Loucy (cell line): ENCODE measurements around the gene DYNLT4.
"Not testable (repeated sequence)": the region's sequence is repeated elsewhere in the genome, so short reads cannot be mapped to it uniquely, and the experiment has no call there.

Source experiments
- H2AFZ ChIP-seq: fragments of 200-600 bp; sonication (generic); 2 replicates; pipeline ENCODE4 v1.6.0; 2016; ENCODE audit warnings: antibody characterized with exemption, mild to moderate bottlenecking, low read length, moderate library complexity
- H3F3A ChIP-seq: fragments of 200-600 bp; 2 replicates; pipeline ENCODE4 v1.6.0; 2016; ENCODE audit warnings: antibody characterized with exemption, low read depth, mild to moderate bottlenecking
- H3K27me3 ChIP-seq: fragments of 200-600 bp; sonication (generic); 2 replicates; pipeline ENCODE4 v1.6.1; 2014; ENCODE audit warnings: low read length, mild to moderate bottlenecking; ENCODE audit not compliant: insufficient read depth, poor library complexity, severe bottlenecking
- H3K36me3 ChIP-seq: fragments of 200-600 bp; sonication (generic); 2 replicates; pipeline ENCODE4 v1.6.1; 2016; ENCODE audit warnings: low read length; ENCODE audit not compliant: insufficient read depth
- H3K4me1 ChIP-seq: fragments of 200-600 bp; sonication (generic); 2 replicates; pipeline ENCODE4 v1.5.1; 2014; ENCODE audit warnings: low read length, mild to moderate bottlenecking; ENCODE audit not compliant: insufficient read depth, poor library complexity, severe bottlenecking
- H3K4me2 ChIP-seq: fragments of 200-600 bp; sonication (generic); 2 replicates; pipeline ENCODE4 v1.6.0; 2014; ENCODE audit warnings: antibody characterized with exemption, low read length, low read depth, mild to moderate bottlenecking; ENCODE audit not compliant: poor library complexity, severe bottlenecking
- H3K4me3 ChIP-seq: fragments of 200-600 bp; sonication (generic); 2 replicates; pipeline ENCODE4 v1.5.1; 2014; ENCODE audit warnings: low read length, mild to moderate bottlenecking, mixed read lengths; ENCODE audit not compliant: poor library complexity, severe bottlenecking
- H3K79me2 ChIP-seq: fragments of 200-600 bp; sonication (generic); 2 replicates; pipeline ENCODE4 v1.6.1; 2014; ENCODE audit warnings: low read length; ENCODE audit not compliant: insufficient read depth
- H3K9ac ChIP-seq: fragments of 200-600 bp; sonication (generic); 2 replicates; pipeline ENCODE4 v1.6.0; 2014; ENCODE audit warnings: mild to moderate bottlenecking, low read depth, low read length, moderate library complexity; ENCODE audit not compliant: poor library complexity, severe bottlenecking
- H3K9me2 ChIP-seq: fragments of 200-600 bp; sonication (generic); replicated peaks from 2 replicates; pipeline ENCODE4 v1.6.1; 2016; ENCODE audit warnings: low read depth, low read length, mixed read lengths
- H3K9me3 ChIP-seq: fragments of 200-600 bp; sonication (generic); 2 replicates; pipeline ENCODE4 v1.6.1; 2014; ENCODE audit warnings: mild to moderate bottlenecking, antibody characterized with exemption, low read length, low read depth; ENCODE audit not compliant: insufficient read depth
- H4K20me1 ChIP-seq: fragments of 200-600 bp; sonication (generic); 2 replicates; pipeline ENCODE4 v1.6.0; 2014; ENCODE audit warnings: antibody characterized with exemption, low read length, mild to moderate bottlenecking; ENCODE audit not compliant: insufficient read depth, poor library complexity, severe bottlenecking
- CTCF ChIP-seq: fragments of 200-600 bp; sonication (generic); conservative IDR thresholded peaks from 2 replicates; pipeline ENCODE4 v1.5.1; 2014; ENCODE audit warnings: mild to moderate bottlenecking, antibody characterized with exemption, low read length
- EZH2phosphoT487 ChIP-seq: fragments of 200-600 bp; IDR thresholded peaks from 2 replicates; pipeline ENCODE4 v1.6.1; 2018; ENCODE audit warnings: antibody characterized with exemption, mild to moderate bottlenecking, moderate library complexity, borderline replicate concordance

The DYNLT4 gene

GRCh38 chr1:44775930-44776729, 31.0 kb downstream of the DYNLT4 start:
- no peak overlapping the region for H2AFZ ChIP-seq
- H3K9me2 ChIP-seq = no peaks in the 10 kb centered on the region
- peak overlapping the region; percentile 98 for H3K4me3 ChIP-seq
- H3K4me1 ChIP-seq = peaks cover 22% of the 10 kb centered on the region
- no peak for TF ChIP-seq CTCF
- no peak for TF ChIP-seq EZH2phosphoT487
- H4K20me1 ChIP-seq = peaks cover 46% of the 10 kb centered on the region
- H3K27me3 ChIP-seq = peaks cover 14% of the 10 kb centered on the region
- H3K9ac ChIP-seq = peak overlapping the region; percentile 98
- peaks cover 65% of the 10 kb centered on the region for H3K79me2 ChIP-seq
- H3F3A ChIP-seq = no peaks in the 10 kb centered on the region
- H3K36me3 ChIP-seq = peaks cover 43% of the 10 kb centered on the region
- H3K4me2 ChIP-seq = peak overlapping the region; percentile 98
- H3K9me3 ChIP-seq = no peaks in the 10 kb centered on the region

- Histone ChIP-seq H3F3A (no peaks in the 10 kb centered on the region), H3K4me3 (peak within 1 kb of the TSS; percentile 98), H3K4me2 (peak within 1 kb of the TSS; percentile 98), H3K9ac (peak within 1 kb of the TSS; percentile 98), H3K79me2 (peaks cover 61% of the 10 kb centered on the region), H3K36me3 (peaks cover 35% of the 10 kb centered on the region), H3K9me2 (no peaks in the 10 kb centered on the region), H3K9me3 (no peaks in the 10 kb centered on the region), H3K4me1 (peaks cover 22% of the 10 kb centered on the region), H4K20me1 (peaks cover 39% of the 10 kb centered on the region), H3K27me3 (peaks cover 14% of the 10 kb centered on the region), H2AFZ (peak within 1 kb of the TSS; percentile 82)
- TF ChIP-seq EZH2phosphoT487 (no peak), CTCF (no peak)
These were observed 31.8 kb downstream of the DYNLT4 start, which contains the start of gene RPS8 for GRCh38 chr1:44775078-44775929. TSS of gene RPS8 (plus strand) at chr1:44775540. CDS start at chr1:44775597, 57 bp downstream.

GRCh38 chr1:44766421-44766820, 40.7 kb downstream of the DYNLT4 start:
- H2AFZ ChIP-seq, H3K4me2 ChIP-seq, H3K27me3 ChIP-seq, H4K20me1 ChIP-seq, H3K9me3 ChIP-seq, H3K4me1 ChIP-seq, H3K9ac ChIP-seq, H3F3A ChIP-seq, H3K79me2 ChIP-seq, H3K4me3 ChIP-seq, H3K9me2 ChIP-seq: not testable (repeated sequence)
- peaks cover 63% of the 10 kb centered on the region; the same call in 1 of the 2 replicates for H3K36me3 ChIP-seq
